Right atrium auricular region (tissue), 2 donors: Measurements from ENCODE around the gene BIRC2. TPM values are rescaled to one million over a fixed set of nuclear protein-coding genes. Genes with fewer than 3 reads are reported as not detected.

Experiments
- DNase-seq: peaks from one replicate; pipeline ENCODE4 v3.0.0-alpha.2; 2019; ENCODE audit warnings: low spot score
- H3K27ac ChIP-seq, 2 donors: fragments of 200-600 bp; sonication (generic); 1 replicate in 1 of 2; 2 replicates in 1 of 2; pipeline ENCODE4 v1.5.1; 2016 to 2019
- H3K27me3 ChIP-seq, 2 donors: fragments of 200-600 bp; sonication (generic); one replicate each; pipeline versions ENCODE4 v1.5.1 to v1.6.0; 2017 to 2019
- H3K36me3 ChIP-seq: fragments of 200-600 bp; sonication (generic); one replicate; pipeline ENCODE4 v1.5.1; 2016
- H3K4me1 ChIP-seq, 2 donors: fragments of 200-600 bp; sonication (generic); one replicate each; pipeline versions ENCODE4 v1.5.1 to v1.6.0; 2017 to 2019
- H3K4me3 ChIP-seq, 2 donors: fragments of 200-600 bp; sonication (generic); 1 replicate in 1 of 2; 2 replicates in 1 of 2; pipeline ENCODE4 v1.5.1; 2017 to 2019; ENCODE audit warnings: mild to moderate bottlenecking in 1 of 2, moderate library complexity in 1 of 2
- H3K9me3 ChIP-seq, 2 donors: fragments of 200-600 bp; sonication (generic); one replicate each; pipeline ENCODE4 v1.5.1; 2019
- CTCF ChIP-seq, 2 donors: fragments of 200-600 bp; sonication (generic); IDR thresholded peaks; one replicate each; pipeline ENCODE4 v1.5.1; 2019; ENCODE audit warnings: antibody characterized with exemption in 2 of 2
- total RNA-seq, 2 donors: library from RNA; depleted of rRNA; stranded (reverse); fragments of >200 nt; gene quantifications; one replicate each; pipeline ENCODE4 v1.1.0, GENCODE V29; 2016

Gene BIRC2
- total RNA-seq, 2 donors from 2014 or later, result 31.5 to 36.8 TPM

GRCh38 chr11:102426000-102426399, 79.0 kb downstream of the BIRC2 start:
- Histone ChIP-seq H3K4me3 (no peak overlapping the region), H3K4me1 (peaks cover 0 to 25% of the 10 kb centered on the region in 2 donors), H3K27me3 (no peaks in the 10 kb centered on the region), H3K36me3 (no peaks in the 10 kb centered on the region), H3K27ac (no peak overlapping the region), H3K9me3 (no peaks in the 10 kb centered on the region)
- no peak for DNase-seq
- TF ChIP-seq CTCF (IDR thresholded peaks at IDR 0.05), result no peak

- DNase-seq, result no peak
- no peak overlapping the region for H3K27ac ChIP-seq
- no peaks in the 10 kb centered on the region for H3K36me3 ChIP-seq
- TF ChIP-seq CTCF (IDR thresholded peaks at IDR 0.05), result no peak
- no peaks in the 10 kb centered on the region for H3K9me3 ChIP-seq
- H3K4me3 ChIP-seq, result no peak overlapping the region
- H3K4me1 ChIP-seq, result peaks cover 0 to 28% of the 10 kb centered on the region in 2 donors
- no peaks in the 10 kb centered on the region for H3K27me3 ChIP-seq
Observed at GRCh38 chr11:102426570-102426969, 79.6 kb downstream of the BIRC2 start.

DNA sequence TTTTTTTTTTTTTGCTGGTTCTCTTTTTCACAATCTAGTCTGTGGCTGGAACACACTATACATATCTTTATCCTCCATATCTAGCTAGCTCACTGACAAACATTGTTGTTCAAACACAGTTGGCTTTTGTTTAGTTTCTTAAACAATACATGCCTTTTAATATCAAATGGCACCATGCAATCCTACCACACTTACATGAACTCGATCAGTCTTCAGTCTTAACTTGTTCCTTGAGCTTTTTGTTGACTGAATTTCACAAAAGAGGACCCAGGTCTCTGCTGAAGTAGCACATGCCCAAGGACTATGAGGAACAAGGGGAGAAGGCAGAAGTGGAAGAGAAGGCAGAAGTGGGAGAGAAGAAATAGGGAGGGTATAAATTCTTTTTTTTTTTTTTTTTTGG, 80.1 kb downstream of the BIRC2 start:
- Histone ChIP-seq H3K27me3 (no peaks in the 10 kb centered on the region), H3K9me3 (no peaks in the 10 kb centered on the region), H3K27ac (no peak overlapping the region), H3K4me1 (peaks cover 0 to 28% of the 10 kb centered on the region in 2 donors), H3K36me3 (no peaks in the 10 kb centered on the region), H3K4me3 (no peak overlapping the region)
- TF ChIP-seq CTCF (IDR thresholded peaks at IDR 0.05), result no peak
- DNase-seq, result no peak

Other genes with a start within 250 kb of the BIRC2 start
- gene YAP1, start 236.8 kb upstream of the BIRC2 start, total RNA-seq, result 100 to 1,000 TPM in 1 of 2 donors, 10 to 100 TPM in 1; 85.0 to 135 TPM
- gene BIRC3, start 29.7 kb upstream of the BIRC2 start, total RNA-seq, result 1 to 10 TPM; 3.6 to 9.1 TPM
- gene TMEM123, start 105.6 kb downstream of the BIRC2 start, total RNA-seq, result 10 to 100 TPM; 72.8 to 80.7 TPM
- gene MMP7, start 183.5 kb downstream of the BIRC2 start, total RNA-seq, result not detected